Esophagus squamous epithelium (tissue), 5 donors: ENCODE results near the gene TFRC. TPM values are rescaled to one million over a fixed set of nuclear protein-coding genes. Genes with fewer than 3 reads are reported as not detected.
A peak's percentile ranks its signal among the peaks of the same experiment; 100 is the strongest.

Experiments
- DNase-seq: peaks from one replicate; lab custom pipeline; 2025; lab: John Stamatoyannopoulos, UW
- H3K27ac ChIP-seq, 4 donors: fragments of 200-600 bp; sonication (generic); one replicate each; pipeline ENCODE4 v1.5.1; 2016 to 2019; ENCODE audit warnings: mild to moderate bottlenecking in 1 of 4
- H3K27me3 ChIP-seq, 4 donors: fragments of 200-600 bp; sonication (generic); 1 replicate in 3 of 4; 2 replicates in 1 of 4; pipeline versions ENCODE4 v1.5.1 to v1.6.0; 2017 to 2021; ENCODE audit warnings: antibody characterized with exemption in 1 of 4
- H3K36me3 ChIP-seq, 3 donors: fragments of 200-600 bp; sonication (generic); one replicate each; pipeline ENCODE4 v1.5.1; 2016 to 2019
- H3K4me1 ChIP-seq, 3 donors: fragments of 200-600 bp; sonication (generic); one replicate each; pipeline ENCODE4 v1.5.1; 2017 to 2019
- H3K4me3 ChIP-seq, 4 donors: fragments of 200-600 bp; sonication (generic); 1 replicate in 3 of 4; 2 replicates in 1 of 4; pipeline ENCODE4 v1.5.1; 2016 to 2019; ENCODE audit warnings: mild to moderate bottlenecking in 2 of 4, moderate library complexity in 1 of 4
- H3K9me3 ChIP-seq, 3 donors: fragments of 200-600 bp; sonication (generic); one replicate each; pipeline ENCODE4 v1.5.1; 2016 to 2019
- POLR2A ChIP-seq, 4 donors: fragments of 450-650 bp; IDR thresholded peaks; one replicate each; pipeline ENCODE4 v1.6.1; 2017; ENCODE audit warnings: antibody characterized with exemption in 4 of 4, mild to moderate bottlenecking in 4 of 4, moderate library complexity in 3 of 4
- WGBS, 2 donors: methylation state at CpG; one replicate each; pipeline ENCODE4 v1.1.5; 2018; 5-methylcytosine and 5-hydroxymethylcytosine counted together
- intact Hi-C: fragments of 100-400 bp; cut with DNase I; formaldehyde crosslinking; loops from one replicate; pipeline ENCODE4 v1.15.0; 2022
- total RNA-seq, 4 donors: library from RNA; depleted of rRNA; stranded (reverse); fragments of >200 nt; gene quantifications; one replicate each; pipeline ENCODE4 v1.1.0, GENCODE V29; 2016
- TF ChIP-seq, protein P1 (sequence below), 6 experiments: fragments of 450-650 bp in 4 of 6; fragments of 200-600 bp in 2 of 6; sonication (generic) in 2 of 6; IDR thresholded peaks; one replicate each; pipeline ENCODE4 v1.5.1; 2016 to 2019; ENCODE audit warnings: antibody characterized with exemption in 6 of 6, mild to moderate bottlenecking in 4 of 6, moderate library complexity in 4 of 6
- donor health status: DM: yes; HTN: yes; CAD: no.

The TFRC gene
- total RNA-seq, 4 donors from 2014 or later: 71.0 to 202 (median 151) TPM

DNA sequence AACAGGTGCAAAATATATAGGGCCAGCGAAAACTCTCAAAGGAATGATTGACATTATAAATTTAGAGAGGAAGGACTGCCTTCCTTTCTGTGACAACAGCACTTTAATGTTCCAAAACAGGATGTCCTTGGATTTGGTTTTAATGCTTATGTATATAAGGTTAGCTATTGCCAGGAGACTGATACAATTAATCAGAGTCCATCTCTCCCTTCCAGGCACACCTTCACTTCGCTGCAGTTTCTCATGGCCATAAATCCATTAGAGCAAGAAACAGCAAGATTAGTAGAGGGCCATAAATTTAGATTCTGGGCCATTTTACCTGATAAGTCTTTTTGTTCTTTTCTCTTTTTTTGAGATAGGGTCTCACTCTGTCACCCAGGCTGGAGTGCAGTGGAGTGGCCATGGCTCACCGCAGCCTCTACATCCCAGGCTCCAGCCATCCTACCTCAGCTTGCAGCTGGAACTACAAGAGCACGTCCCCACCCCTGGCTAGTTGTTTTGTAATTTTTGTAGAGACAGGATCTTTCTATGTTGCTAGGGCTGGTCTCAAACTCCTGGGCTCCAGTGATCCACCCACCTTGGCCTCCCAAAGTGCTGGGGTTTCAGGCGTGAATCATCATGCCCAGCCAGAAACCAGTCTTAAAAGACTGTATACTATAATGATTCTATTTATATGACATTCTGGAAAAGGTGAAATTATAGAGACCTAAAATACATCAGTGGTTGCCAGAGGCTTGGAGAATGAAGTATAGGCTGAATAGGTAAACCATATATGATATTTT is 15.7 kb upstream of the TFRC start:
- no peak for DNase-seq
- TF ChIP-seq, protein P1, sequence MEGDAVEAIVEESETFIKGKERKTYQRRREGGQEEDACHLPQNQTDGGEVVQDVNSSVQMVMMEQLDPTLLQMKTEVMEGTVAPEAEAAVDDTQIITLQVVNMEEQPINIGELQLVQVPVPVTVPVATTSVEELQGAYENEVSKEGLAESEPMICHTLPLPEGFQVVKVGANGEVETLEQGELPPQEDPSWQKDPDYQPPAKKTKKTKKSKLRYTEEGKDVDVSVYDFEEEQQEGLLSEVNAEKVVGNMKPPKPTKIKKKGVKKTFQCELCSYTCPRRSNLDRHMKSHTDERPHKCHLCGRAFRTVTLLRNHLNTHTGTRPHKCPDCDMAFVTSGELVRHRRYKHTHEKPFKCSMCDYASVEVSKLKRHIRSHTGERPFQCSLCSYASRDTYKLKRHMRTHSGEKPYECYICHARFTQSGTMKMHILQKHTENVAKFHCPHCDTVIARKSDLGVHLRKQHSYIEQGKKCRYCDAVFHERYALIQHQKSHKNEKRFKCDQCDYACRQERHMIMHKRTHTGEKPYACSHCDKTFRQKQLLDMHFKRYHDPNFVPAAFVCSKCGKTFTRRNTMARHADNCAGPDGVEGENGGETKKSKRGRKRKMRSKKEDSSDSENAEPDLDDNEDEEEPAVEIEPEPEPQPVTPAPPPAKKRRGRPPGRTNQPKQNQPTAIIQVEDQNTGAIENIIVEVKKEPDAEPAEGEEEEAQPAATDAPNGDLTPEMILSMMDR (IDR thresholded peaks at IDR 0.05): no peak
- no peak for TF ChIP-seq POLR2A (IDR thresholded peaks at IDR 0.05)
- no peaks in the 10 kb centered on the region for H3K9me3 ChIP-seq
- intact Hi-C loops: no loop called here
- no peaks in the 10 kb centered on the region for H3K27me3 ChIP-seq
- no peaks in the 10 kb centered on the region for H3K36me3 ChIP-seq
- H3K4me3 ChIP-seq: no peak overlapping the region
- 49 to 61% methylated on average over 3 to 5 of the region's 5 CpGs for WGBS, 2 donors
- peaks cover 3 to 29% (median 7%) of the 10 kb centered on the region in 3 donors for H3K4me1 ChIP-seq
- H3K27ac ChIP-seq: peak overlapping the region in 2 of 4 donors; percentile 19 to 57

DNA sequence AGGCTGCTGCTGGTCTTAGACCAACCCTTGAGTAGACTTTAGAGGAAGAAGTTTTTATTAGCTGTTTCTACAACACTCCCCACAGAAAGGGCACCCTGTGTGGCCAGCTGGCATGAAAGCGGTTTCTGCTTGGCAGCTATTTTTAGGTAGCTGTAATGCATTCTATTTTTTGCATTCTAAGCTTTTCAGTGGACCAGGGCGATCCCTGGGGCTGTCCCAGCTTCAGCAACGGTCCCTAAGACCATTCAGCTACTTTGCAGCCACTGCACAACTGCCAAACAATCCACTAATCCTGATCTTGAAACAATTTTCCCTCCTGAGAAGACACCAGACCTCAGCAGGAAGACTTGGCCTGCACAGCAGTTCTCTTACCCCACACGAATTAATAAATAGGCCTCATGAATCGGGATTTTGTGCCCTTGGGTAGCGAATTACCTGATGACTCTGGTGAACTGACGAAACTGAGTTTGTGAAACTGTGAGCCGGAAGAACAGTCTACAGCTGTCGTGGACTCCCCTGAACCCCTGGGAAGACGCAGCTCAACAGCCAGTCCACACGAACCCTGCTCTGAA is 14.6 kb upstream of the TFRC start:
- intact Hi-C loops: no loop called here
- Histone ChIP-seq H3K4me3 (no peak overlapping the region), H3K9me3 (no peaks in the 10 kb centered on the region), H3K36me3 (no peaks in the 10 kb centered on the region), H3K27ac (peak overlapping the region in 3 of 4 donors; percentile 47 to 70 (median 60)), H3K27me3 (no peaks in the 10 kb centered on the region), H3K4me1 (peaks cover 3 to 29% (median 7%) of the 10 kb centered on the region in 3 donors)
- WGBS, 2 donors: 26 to 37% methylated on average over 7 to 8 of the region's 11 CpGs
- no peak for DNase-seq
- TF ChIP-seq, protein P1 (IDR thresholded peaks at IDR 0.05): no peak
- peak in 1 of 4 donors; percentile 12 for TF ChIP-seq POLR2A (IDR thresholded peaks at IDR 0.05)

DNA sequence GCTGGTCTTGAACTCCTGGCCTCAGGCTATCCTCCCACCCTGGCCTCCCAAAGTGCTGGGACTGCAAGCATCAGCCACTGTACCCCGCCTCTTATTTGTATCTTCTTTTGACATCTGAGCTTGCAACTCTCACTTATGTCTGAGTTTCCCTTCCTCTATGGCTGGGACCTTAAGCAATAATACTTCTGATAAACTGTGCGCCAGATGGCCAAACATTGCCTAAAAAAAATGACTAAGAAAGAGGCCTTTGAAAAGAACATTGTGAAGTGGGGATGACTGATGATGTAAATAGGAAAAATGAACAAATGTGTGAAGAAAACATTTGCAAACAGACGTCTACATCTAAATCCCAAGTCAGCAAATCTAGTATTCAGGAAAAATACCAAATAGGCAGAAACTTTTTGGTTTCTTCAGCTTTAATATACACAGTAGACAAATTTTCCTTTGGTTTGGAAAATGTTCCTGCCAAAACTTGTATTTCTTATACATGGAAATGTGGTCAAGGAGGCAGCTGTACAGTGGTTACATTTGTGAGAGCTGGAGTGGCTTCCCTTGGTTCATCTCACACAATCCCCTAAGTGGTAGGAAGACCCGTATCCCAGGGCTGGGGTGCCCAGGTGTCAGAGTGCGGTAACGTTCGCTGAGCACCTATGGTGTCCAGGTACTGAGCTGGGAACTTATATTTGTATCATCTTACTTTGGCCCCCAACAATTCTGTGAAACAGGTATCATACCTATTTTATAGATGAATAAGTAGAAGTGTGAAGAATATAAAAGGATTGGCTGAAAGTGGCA is 11.6 kb upstream of the TFRC start:
- WGBS, 2 donors: 63 to 73% methylated on average over 7 of the region's 7 CpGs
- DNase-seq: no peak

DNA sequence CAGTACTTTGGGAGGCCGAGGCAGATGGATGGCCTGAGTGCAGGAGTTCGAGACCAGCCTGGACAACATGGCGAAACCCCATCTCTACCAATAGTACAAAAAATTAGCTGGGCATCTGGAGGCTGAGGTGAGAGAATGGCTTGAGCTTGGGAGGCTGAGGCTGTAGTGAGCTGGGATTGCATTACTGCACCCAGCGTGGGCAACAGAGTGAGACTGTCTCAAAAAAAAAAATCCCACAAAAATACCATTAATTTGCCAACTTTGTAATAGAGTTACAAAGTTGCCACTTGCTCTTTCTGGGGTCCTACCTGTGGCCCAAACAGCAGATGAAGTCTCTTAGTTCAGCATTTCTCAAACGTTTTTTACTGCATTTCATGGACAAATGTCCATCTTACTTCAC is 6.0 kb upstream of the TFRC start:
- Histone ChIP-seq H3K27me3 (no peaks in the 10 kb centered on the region), H3K9me3 (no peaks in the 10 kb centered on the region), H3K4me3 (no peak overlapping the region), H3K27ac (no peak overlapping the region), H3K36me3 (no peaks in the 10 kb centered on the region), H3K4me1 (peaks cover 0 to 1% (median 0%) of the 10 kb centered on the region in 3 donors)
- intact Hi-C loops: no loop called here
- WGBS, 2 donors: 67% methylated on average over 5 of the region's 5 CpGs
- TF ChIP-seq, protein P1 (IDR thresholded peaks at IDR 0.05): no peak
- TF ChIP-seq POLR2A (IDR thresholded peaks at IDR 0.05): no peak
- DNase-seq: no peak

More for the DNA sequence above, 11.6 kb upstream of the TFRC start:
- Histone ChIP-seq H3K36me3 (no peaks in the 10 kb centered on the region), H3K27ac (peak overlapping the region in 2 of 4 donors; percentile 22 to 47), H3K9me3 (no peaks in the 10 kb centered on the region), H3K4me3 (no peak overlapping the region), H3K4me1 (peaks cover 3 to 28% (median 7%) of the 10 kb centered on the region in 3 donors), H3K27me3 (no peaks in the 10 kb centered on the region)
- TF ChIP-seq, protein P1 (IDR thresholded peaks at IDR 0.05): no peak
- no peak for TF ChIP-seq POLR2A (IDR thresholded peaks at IDR 0.05)
- intact Hi-C loops: no loop called here
